Esophagus muscularis mucosa (tissue), 3 donors: ENCODE measurements around the gene AXL.

ENCODE experiments used
- POLR2A ChIP-seq: fragments of 450-650 bp; IDR thresholded peaks from one replicate; pipeline ENCODE4 v1.6.1; 2017; ENCODE audit warnings: antibody characterized with exemption, moderate library complexity, mild to moderate bottlenecking, low read depth
- POLR2AphosphoS5 ChIP-seq, 2 donors: sonication (generic); formaldehyde crosslinking; IDR thresholded peaks; one replicate each; pipeline ENCODE4 v1.6.1; 2017; ENCODE audit warnings: antibody characterized with exemption in 2 of 2
- TF ChIP-seq, protein P1 (sequence below), 3 experiments: fragments of 200-600 bp in 2 of 3; fragments of 450-650 bp in 1 of 3; sonication (generic) in 2 of 3; IDR thresholded peaks; one replicate each; pipeline ENCODE4 v1.5.1; 2017 to 2019; ENCODE audit warnings: antibody characterized with exemption in 3 of 3, mild to moderate bottlenecking in 2 of 3, moderate library complexity in 1 of 3

DNA sequence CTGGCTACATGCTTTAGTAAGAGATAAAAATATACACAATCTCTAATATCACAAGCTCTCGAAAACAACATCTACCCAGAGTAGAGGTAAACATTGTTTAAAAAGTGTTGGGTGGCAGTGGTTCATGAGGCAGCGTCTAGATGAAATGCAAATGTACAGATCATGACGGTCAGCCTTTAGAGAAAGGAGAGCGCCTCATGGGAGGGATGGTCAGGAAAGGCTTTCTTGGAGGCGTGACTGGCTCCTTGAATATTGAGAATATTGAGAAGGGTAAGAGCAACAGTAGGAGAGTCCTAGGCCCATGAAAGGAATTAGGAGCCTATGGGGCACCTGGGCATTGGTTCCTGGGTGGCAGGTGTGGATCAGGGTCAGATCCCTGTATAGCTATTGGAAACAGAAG, 55.8 kb downstream of the AXL start:
- TF ChIP-seq, protein P1, sequence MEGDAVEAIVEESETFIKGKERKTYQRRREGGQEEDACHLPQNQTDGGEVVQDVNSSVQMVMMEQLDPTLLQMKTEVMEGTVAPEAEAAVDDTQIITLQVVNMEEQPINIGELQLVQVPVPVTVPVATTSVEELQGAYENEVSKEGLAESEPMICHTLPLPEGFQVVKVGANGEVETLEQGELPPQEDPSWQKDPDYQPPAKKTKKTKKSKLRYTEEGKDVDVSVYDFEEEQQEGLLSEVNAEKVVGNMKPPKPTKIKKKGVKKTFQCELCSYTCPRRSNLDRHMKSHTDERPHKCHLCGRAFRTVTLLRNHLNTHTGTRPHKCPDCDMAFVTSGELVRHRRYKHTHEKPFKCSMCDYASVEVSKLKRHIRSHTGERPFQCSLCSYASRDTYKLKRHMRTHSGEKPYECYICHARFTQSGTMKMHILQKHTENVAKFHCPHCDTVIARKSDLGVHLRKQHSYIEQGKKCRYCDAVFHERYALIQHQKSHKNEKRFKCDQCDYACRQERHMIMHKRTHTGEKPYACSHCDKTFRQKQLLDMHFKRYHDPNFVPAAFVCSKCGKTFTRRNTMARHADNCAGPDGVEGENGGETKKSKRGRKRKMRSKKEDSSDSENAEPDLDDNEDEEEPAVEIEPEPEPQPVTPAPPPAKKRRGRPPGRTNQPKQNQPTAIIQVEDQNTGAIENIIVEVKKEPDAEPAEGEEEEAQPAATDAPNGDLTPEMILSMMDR (IDR thresholded peaks at IDR 0.05) = no peak
- TF ChIP-seq POLR2AphosphoS5 (IDR thresholded peaks at IDR 0.05) (no peak), POLR2A (no peak)
